Measurements from ENCODE around the gene OBI1.
A peak's percentile ranks its signal among the peaks of the same experiment; 100 is the strongest.

Gene OBI1

GRCh38 chr13:78603240-78603957, 55.6 kb downstream of the OBI1 start, which contains the start of gene POU4F1:
POU4F1 (minus strand) TSS chr13:78603552; CDS start chr13:78603326, 226 bp downstream.
- peak within 1 kb of the TSS; percentile 73 for H3K4me3 ChIP-seq (ENCODE audit: low read depth, low read length)
- no peak within 1 kb of the TSS for H3K27ac ChIP-seq
- H3K36me3 ChIP-seq, result no peaks in the 10 kb centered on the region
- no peak for TF ChIP-seq CTCF (IDR thresholded peaks at IDR 0.05; ENCODE audit: low read depth, low read length)
- peak; percentile 88 for DNase-seq
- H3K9me3 ChIP-seq (ENCODE audit: severe bottlenecking), result no peaks in the 10 kb centered on the region
- no peaks in the 10 kb centered on the region for H3K27me3 ChIP-seq (ENCODE audit: insufficient read depth, low read depth, severe bottlenecking)

DNA sequence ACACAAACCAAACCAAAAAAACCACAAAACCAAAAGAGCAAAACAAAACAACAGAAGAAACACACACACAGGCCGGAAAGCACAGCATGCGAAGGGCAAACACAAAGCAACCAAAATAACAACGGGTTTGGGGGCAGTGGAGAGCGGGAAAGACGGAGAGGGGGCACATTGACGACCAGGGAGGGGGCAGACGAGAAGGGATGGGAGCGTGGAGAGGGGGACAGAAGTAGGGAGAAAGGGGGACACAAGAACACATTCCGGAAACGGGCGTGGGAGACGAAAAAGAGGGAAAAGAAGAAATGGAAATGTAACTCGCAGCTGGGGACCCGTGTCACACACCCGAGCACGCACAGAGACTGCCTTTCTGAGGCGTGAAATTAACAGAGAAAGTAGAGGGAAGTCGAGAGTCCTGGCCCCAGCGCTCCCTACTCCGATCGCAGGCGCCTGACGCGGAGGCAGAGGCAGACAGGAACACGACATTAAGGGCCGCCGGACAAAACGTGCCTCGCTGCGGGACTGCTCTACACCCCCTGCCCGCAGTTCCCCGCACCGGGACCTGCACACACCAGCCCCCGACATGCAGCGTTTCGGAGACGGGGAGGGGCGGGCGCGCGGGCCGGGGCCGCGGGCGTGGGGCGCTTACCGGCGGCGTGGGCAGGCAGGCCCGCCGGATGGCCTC, 56.3 kb downstream of the OBI1 start:
- H3K4me3 ChIP-seq (ENCODE audit: low read depth, low read length), result peak overlapping the region; percentile 73
- H3K27ac ChIP-seq, result no peak overlapping the region
- no peaks in the 10 kb centered on the region for H3K27me3 ChIP-seq (ENCODE audit: insufficient read depth, low read depth, severe bottlenecking)
- TF ChIP-seq CTCF (IDR thresholded peaks at IDR 0.05; ENCODE audit: low read depth, low read length), result no peak
- no peak for DNase-seq
- H3K9me3 ChIP-seq (ENCODE audit: severe bottlenecking), result no peaks in the 10 kb centered on the region
- H3K36me3 ChIP-seq, result no peaks in the 10 kb centered on the region

GRCh38 chr13:78601874-78602560, 56.9 kb downstream of the OBI1 start:
- TF ChIP-seq CTCF (IDR thresholded peaks at IDR 0.05; ENCODE audit: low read depth, low read length), result no peak
- no peaks in the 10 kb centered on the region for H3K9me3 ChIP-seq (ENCODE audit: severe bottlenecking)
- DNase-seq, result peak; percentile 19
- H3K27me3 ChIP-seq (ENCODE audit: insufficient read depth, low read depth, severe bottlenecking), result no peaks in the 10 kb centered on the region
- no peaks in the 10 kb centered on the region for H3K36me3 ChIP-seq
- H3K4me3 ChIP-seq (ENCODE audit: low read depth, low read length), result peak overlapping the region; percentile 73
- no peak overlapping the region for H3K27ac ChIP-seq

DNA sequence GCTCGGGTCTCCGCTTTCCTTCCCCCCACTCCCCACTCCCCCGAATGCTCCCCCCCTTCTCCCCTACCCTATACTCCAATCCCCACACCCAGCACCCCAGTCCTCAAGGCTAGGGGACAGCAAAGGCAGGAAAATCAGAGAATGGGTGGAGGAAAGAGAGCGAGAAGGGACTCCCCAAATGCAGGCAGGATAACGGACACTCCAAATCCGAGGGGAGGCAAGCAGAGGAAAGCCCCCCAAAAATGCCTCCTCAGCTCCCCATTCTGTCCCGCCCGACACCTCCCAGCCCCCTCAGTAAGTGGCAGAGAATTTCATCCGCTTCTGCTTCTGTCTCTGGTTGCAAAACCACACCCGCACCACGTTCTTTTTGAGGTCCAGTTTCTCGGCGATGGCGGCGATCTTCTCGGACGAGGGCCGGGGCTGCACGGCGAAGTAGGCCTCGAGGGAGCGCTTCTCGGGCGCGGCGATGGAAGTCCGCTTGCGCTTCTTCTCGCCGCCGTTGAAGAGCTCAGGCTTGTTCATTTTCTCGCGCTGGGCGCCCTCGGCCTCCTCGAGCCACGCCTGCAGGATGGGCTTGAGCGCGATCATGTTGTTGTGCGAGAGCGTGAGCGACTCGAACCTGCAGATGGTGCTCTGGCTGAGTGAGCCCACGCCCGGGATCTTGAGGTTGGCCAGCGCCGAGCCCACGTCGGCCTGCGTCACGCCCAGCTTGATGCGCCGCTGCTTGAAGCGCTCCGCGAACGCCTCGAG, 57.7 kb downstream of the OBI1 start:
- peak; percentile 32 for DNase-seq
- H3K36me3 ChIP-seq, result no peaks in the 10 kb centered on the region
- H3K27ac ChIP-seq, result no peak overlapping the region
- H3K9me3 ChIP-seq (ENCODE audit: severe bottlenecking), result no peaks in the 10 kb centered on the region
- no peak for TF ChIP-seq CTCF (IDR thresholded peaks at IDR 0.05; ENCODE audit: low read depth, low read length)
- peak overlapping the region; percentile 32 for H3K4me3 ChIP-seq (ENCODE audit: low read depth, low read length)
- H3K27me3 ChIP-seq (ENCODE audit: insufficient read depth, low read depth, severe bottlenecking), result no peaks in the 10 kb centered on the region

GRCh38 chr13:78600280-78600883, 58.6 kb downstream of the OBI1 start:
- no peak for DNase-seq
- Histone ChIP-seq H3K4me3 (ENCODE audit: low read depth, low read length) (no peak overlapping the region), H3K36me3 (no peaks in the 10 kb centered on the region), H3K27me3 (ENCODE audit: insufficient read depth, low read depth, severe bottlenecking) (no peaks in the 10 kb centered on the region), H3K9me3 (ENCODE audit: severe bottlenecking) (no peaks in the 10 kb centered on the region), H3K27ac (no peak overlapping the region)
- TF ChIP-seq CTCF (IDR thresholded peaks at IDR 0.05; ENCODE audit: low read depth, low read length), result no peak
